Left hindlimb (tissue), 1 donor: Measurements from ENCODE around the gene OR5A2.
"Not testable (repeated sequence)": the region's sequence is repeated elsewhere in the genome, so short reads cannot be mapped to it uniquely, and the experiment has no call there.

Experiments used
- DNase-seq: peaks from one replicate; pipeline ENCODE4 v3.0.0-alpha.2; 2018

The OR5A2 gene

DNA sequence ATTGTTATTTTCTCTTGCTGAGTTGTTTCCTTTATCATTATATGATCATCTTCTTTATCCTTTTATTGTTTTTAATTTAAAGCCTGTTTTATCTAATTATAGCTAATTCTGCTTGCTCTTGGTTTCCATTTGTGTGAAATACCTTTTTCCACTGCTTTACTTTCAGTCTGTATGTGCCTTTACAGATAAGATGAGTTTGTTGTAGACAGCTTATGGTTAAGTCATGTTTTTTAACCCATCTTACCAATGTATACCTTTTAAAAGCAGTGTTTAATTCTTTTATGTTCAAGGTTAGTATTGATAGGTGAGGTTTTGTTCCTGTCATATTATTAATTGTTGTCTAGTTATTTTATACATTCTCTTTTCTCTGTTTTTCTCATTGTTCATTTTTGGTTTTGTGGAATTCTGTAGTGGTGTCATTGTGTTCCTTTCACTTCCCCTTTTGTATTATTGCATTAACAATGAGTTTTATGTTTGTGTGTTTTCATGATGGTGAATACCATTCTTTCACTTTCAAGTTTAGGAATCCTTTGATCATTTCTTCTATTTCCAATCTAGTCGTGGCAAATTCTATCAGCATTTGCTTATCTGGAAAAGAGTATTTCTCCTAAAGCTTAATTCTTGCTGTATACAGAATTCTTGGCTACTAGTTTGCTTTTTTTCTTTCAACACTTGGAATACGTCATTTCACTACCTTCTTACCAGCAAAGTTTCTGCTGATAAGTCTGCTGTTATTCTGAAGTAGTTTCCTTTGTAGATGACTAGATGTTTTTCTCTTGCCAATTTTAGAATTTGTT lies 45.8 kb downstream of the OR5A2 start:
- no peak for DNase-seq

DNA sequence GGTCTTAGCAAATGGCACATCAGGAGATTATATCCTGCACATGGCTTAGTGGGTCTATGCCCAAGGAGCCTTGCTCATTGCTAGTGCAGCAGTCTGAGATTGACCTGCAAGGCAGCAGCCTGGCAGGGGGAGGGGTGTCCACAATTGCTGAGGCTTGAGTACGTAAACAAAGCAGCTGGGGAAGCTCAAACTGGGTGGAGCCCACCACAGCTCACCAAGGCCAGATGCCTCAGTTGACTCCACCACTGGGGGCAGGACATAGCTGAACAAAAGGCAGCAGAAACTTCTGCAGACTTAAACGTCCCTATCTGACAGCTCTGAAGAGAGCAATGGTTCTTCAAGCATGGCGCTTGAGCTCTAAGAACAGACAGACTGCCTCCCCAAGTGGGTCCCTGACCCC lies 53.9 kb downstream of the OR5A2 start:
- not testable (repeated sequence) for DNase-seq

DNA sequence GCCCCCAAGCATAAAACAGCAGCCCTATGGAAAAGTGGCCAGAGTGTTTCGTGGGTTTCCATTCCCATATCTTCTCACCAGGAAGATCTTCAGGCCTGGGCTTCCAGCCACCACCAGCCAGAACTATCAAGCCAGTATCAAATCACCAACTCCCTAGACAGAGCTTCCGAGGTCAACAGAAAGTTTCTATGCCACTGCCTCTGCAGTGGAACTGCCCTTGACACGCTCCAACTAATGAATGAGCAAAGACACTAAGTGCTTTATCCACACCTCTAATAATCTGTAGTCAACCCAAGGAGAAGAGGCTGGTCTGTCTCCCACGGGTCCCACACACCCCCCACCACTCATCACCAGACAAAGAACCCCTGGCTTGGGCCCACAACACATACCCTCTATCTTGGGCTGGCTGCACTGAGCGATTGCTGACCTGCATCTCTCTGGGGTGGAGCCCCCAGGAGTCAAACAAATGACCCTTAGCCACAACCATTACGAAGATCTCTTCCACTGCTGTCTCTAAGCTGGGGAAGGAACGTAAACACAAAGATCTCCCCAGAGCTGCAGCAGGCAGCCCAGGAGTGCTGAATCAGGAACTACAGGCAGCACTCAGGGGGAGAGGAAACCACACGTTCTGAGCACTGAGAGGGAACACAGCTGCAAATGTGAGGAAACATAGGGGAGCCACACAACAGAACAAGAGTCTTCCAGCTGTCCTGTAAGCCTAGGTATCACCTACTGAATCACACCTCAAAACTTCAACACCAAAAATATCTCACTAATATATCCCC lies 57.8 kb downstream of the OR5A2 start:
- DNase-seq: no peak
